GM19395 (cell line): Measurements from ENCODE around the gene TRRAP.

ENCODE experiments used
- ATAC-seq: cut with Tn5 transposase; IDR thresholded peaks from one replicate; pipeline ENCODE4 v1.9.1; 2021; ENCODE audit warnings: mild to moderate bottlenecking, moderate library complexity; ENCODE audit not compliant: unreplicated experiment

TRRAP gene

GRCh38 chr7:99021941-99022560, 143.7 kb downstream of the TRRAP start:
- no peak for ATAC-seq

- no peak for ATAC-seq
Measured at GRCh38 chr7:99024066-99024465, 145.7 kb downstream of the TRRAP start.

GRCh38 chr7:99027241-99027640, 148.9 kb downstream of the TRRAP start:
- ATAC-seq = no peak

- ATAC-seq = no peak
Measured at GRCh38 chr7:99027841-99028240, 149.5 kb downstream of the TRRAP start.

GRCh38 chr7:99028261-99028973, 150.1 kb downstream of the TRRAP start:
- no peak for ATAC-seq

GRCh38 chr7:99029466-99030435, 151.4 kb downstream of the TRRAP start:
- no peak for ATAC-seq

GRCh38 chr7:99030457-99030856, 152.1 kb downstream of the TRRAP start:
- ATAC-seq = no peak

GRCh38 chr7:99030951-99031350, 152.6 kb downstream of the TRRAP start:
- no peak for ATAC-seq

GRCh38 chr7:99031496-99031895, 153.2 kb downstream of the TRRAP start:
- no peak for ATAC-seq

GRCh38 chr7:99032928-99033327, 154.6 kb downstream of the TRRAP start:
- no peak for ATAC-seq

GRCh38 chr7:99033765-99034164, 155.4 kb downstream of the TRRAP start:
- no peak for ATAC-seq

- ATAC-seq = no peak
Measured at GRCh38 chr7:99034932-99035722, 156.8 kb downstream of the TRRAP start.

GRCh38 chr7:99035723-99036545, 157.6 kb downstream of the TRRAP start:
- no peak for ATAC-seq

GRCh38 chr7:99036546-99037111, 158.3 kb downstream of the TRRAP start:
- no peak for ATAC-seq

GRCh38 chr7:99037327-99037940, 159.1 kb downstream of the TRRAP start:
- ATAC-seq = no peak

- ATAC-seq = no peak
Measured at GRCh38 chr7:99038086-99038855, 159.9 kb downstream of the TRRAP start.

GRCh38 chr7:99039384-99039891, 161.1 kb downstream of the TRRAP start:
- ATAC-seq = no peak
